ENCODE results near the gene LCN1.

Gene LCN1

GRCh38 chr9:135566552-135566951 lies 45.3 kb downstream of the LCN1 start:
- no peak overlapping the region for H3K9ac ChIP-seq (ENCODE audit: low read length)
- no peak overlapping the region for H3K27ac ChIP-seq (ENCODE audit: low read depth, low read length)
- no peaks in the 10 kb centered on the region for H3K36me3 ChIP-seq (ENCODE audit: control insufficient read depth, insufficient read depth, low read length)
- H3K4me3 ChIP-seq (ENCODE audit: low read length), result no peak overlapping the region
- peaks cover 5% of the 10 kb centered on the region for H3K27me3 ChIP-seq (ENCODE audit: control insufficient read depth, insufficient read depth, low read length)
- no peaks in the 10 kb centered on the region for H3K4me1 ChIP-seq (ENCODE audit: control insufficient read depth, insufficient read depth, low read length)

GRCh38 chr9:135567311-135567710 lies 46.1 kb downstream of the LCN1 start:
- no peak overlapping the region for H3K27ac ChIP-seq (ENCODE audit: low read depth, low read length)

GRCh38 chr9:135568026-135568425 lies 46.8 kb downstream of the LCN1 start:
- Histone ChIP-seq H3K4me3 (ENCODE audit: low read length) (no peak overlapping the region), H3K9ac (ENCODE audit: low read length) (no peak overlapping the region), H3K36me3 (ENCODE audit: control insufficient read depth, insufficient read depth, low read length) (no peaks in the 10 kb centered on the region), H3K27me3 (ENCODE audit: control insufficient read depth, insufficient read depth, low read length) (peaks cover 5% of the 10 kb centered on the region), H3K27ac (ENCODE audit: low read depth, low read length) (no peak overlapping the region), H3K4me1 (ENCODE audit: control insufficient read depth, insufficient read depth, low read length) (no peaks in the 10 kb centered on the region)

More at GRCh38 chr9:135567311-135567710, 46.1 kb downstream of the LCN1 start:
- H3K4me3 ChIP-seq (ENCODE audit: low read length), result no peak overlapping the region
- peaks cover 5% of the 10 kb centered on the region for H3K27me3 ChIP-seq (ENCODE audit: control insufficient read depth, insufficient read depth, low read length)
- H3K9ac ChIP-seq (ENCODE audit: low read length), result no peak overlapping the region
- H3K4me1 ChIP-seq (ENCODE audit: control insufficient read depth, insufficient read depth, low read length), result no peaks in the 10 kb centered on the region
- H3K36me3 ChIP-seq (ENCODE audit: control insufficient read depth, insufficient read depth, low read length), result no peaks in the 10 kb centered on the region

- no peaks in the 10 kb centered on the region for H3K36me3 ChIP-seq (ENCODE audit: control insufficient read depth, insufficient read depth, low read length)
- H3K9ac ChIP-seq (ENCODE audit: low read length), result no peak overlapping the region
- no peaks in the 10 kb centered on the region for H3K4me1 ChIP-seq (ENCODE audit: control insufficient read depth, insufficient read depth, low read length)
- H3K27me3 ChIP-seq (ENCODE audit: control insufficient read depth, insufficient read depth, low read length), result peaks cover under 1% of the 10 kb centered on the region
- H3K27ac ChIP-seq (ENCODE audit: low read depth, low read length), result no peak overlapping the region
- H3K4me3 ChIP-seq (ENCODE audit: low read length), result no peak overlapping the region
Measured at GRCh38 chr9:135570456-135570855, 49.2 kb downstream of the LCN1 start.

- H3K4me3 ChIP-seq (ENCODE audit: low read length), result no peak overlapping the region
- H3K4me1 ChIP-seq (ENCODE audit: control insufficient read depth, insufficient read depth, low read length), result no peaks in the 10 kb centered on the region
- no peak overlapping the region for H3K27ac ChIP-seq (ENCODE audit: low read depth, low read length)
- H3K9ac ChIP-seq (ENCODE audit: low read length), result no peak overlapping the region
- no peaks in the 10 kb centered on the region for H3K27me3 ChIP-seq (ENCODE audit: control insufficient read depth, insufficient read depth, low read length)
- no peaks in the 10 kb centered on the region for H3K36me3 ChIP-seq (ENCODE audit: control insufficient read depth, insufficient read depth, low read length)
Measured at GRCh38 chr9:135572233-135572632, 51.0 kb downstream of the LCN1 start.

- no peak overlapping the region for H3K4me3 ChIP-seq (ENCODE audit: low read length)
- H3K36me3 ChIP-seq (ENCODE audit: control insufficient read depth, insufficient read depth, low read length), result no peaks in the 10 kb centered on the region
- no peak overlapping the region for H3K9ac ChIP-seq (ENCODE audit: low read length)
- H3K27ac ChIP-seq (ENCODE audit: low read depth, low read length), result no peak overlapping the region
- H3K27me3 ChIP-seq (ENCODE audit: control insufficient read depth, insufficient read depth, low read length), result no peaks in the 10 kb centered on the region
- H3K4me1 ChIP-seq (ENCODE audit: control insufficient read depth, insufficient read depth, low read length), result no peaks in the 10 kb centered on the region
Measured at GRCh38 chr9:135573124-135573523, 51.9 kb downstream of the LCN1 start.

- Histone ChIP-seq H3K27ac (ENCODE audit: low read depth, low read length) (no peak overlapping the region), H3K9ac (ENCODE audit: low read length) (no peak overlapping the region), H3K27me3 (ENCODE audit: control insufficient read depth, insufficient read depth, low read length) (no peaks in the 10 kb centered on the region)
Measured at GRCh38 chr9:135574331-135574730, 53.1 kb downstream of the LCN1 start.

GRCh38 chr9:135574943-135575342 lies 53.7 kb downstream of the LCN1 start:
- no peaks in the 10 kb centered on the region for H3K4me1 ChIP-seq (ENCODE audit: control insufficient read depth, insufficient read depth, low read length)
- H3K27ac ChIP-seq (ENCODE audit: low read depth, low read length), result no peak overlapping the region
- no peak overlapping the region for H3K9ac ChIP-seq (ENCODE audit: low read length)
- H3K36me3 ChIP-seq (ENCODE audit: control insufficient read depth, insufficient read depth, low read length), result no peaks in the 10 kb centered on the region
- H3K4me3 ChIP-seq (ENCODE audit: low read length), result no peak overlapping the region
- H3K27me3 ChIP-seq (ENCODE audit: control insufficient read depth, insufficient read depth, low read length), result no peaks in the 10 kb centered on the region

More at GRCh38 chr9:135574331-135574730, 53.1 kb downstream of the LCN1 start:
- H3K4me1 ChIP-seq (ENCODE audit: control insufficient read depth, insufficient read depth, low read length), result no peaks in the 10 kb centered on the region
- H3K4me3 ChIP-seq (ENCODE audit: low read length), result no peak overlapping the region
- H3K36me3 ChIP-seq (ENCODE audit: control insufficient read depth, insufficient read depth, low read length), result no peaks in the 10 kb centered on the region

Measured in rectal smooth muscle tissue (tissue), 1 donor.